ENCODE data around the gene ETNK2. TPM values are rescaled to one million over a fixed set of nuclear protein-coding genes. Genes with fewer than 3 reads are reported as not detected.
"Not testable (repeated sequence)": the region's sequence is repeated elsewhere in the genome, so short reads cannot be mapped to it uniquely, and the experiment has no call there.

ETNK2 gene
- total RNA-seq, 2 donors from 2014 or later, result 16.7 to 24.4 TPM

DNA sequence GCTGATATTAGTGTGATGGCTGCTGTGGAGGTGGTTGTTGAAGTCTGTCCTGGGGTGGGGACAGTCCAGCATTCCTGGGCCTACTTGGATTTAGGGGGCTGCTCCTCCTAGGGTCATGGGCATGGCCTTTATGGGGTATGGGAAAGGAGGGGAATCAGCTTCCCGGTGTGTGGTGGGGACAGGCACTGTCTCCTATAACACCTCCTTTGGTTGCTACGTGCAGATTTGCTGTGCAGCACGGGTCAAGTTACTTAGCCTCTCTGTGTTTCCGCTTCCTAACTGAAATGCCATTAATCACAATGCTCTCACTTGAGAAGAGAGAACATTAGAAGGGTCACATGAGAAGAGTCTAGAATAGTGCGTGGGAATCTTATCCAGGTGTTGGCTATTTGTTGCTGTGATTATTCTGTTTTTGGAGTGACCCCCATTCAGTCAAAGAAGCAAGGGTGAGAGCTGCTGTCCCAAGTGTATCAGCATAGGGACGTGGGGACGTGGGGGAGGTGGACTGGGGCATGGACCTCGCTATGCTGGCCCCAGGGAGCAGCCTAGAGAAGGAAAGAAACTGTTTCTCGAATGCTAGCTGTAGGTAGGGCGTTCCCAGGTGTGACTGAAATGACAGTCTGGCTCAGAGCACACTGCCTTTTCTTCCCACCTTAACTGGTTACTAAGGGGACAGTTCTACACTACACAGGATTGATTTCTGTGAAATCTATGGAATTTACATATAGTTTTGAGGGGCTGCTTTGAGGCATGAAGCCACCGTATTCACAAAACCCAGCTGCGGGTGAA is 59.0 kb downstream of the ETNK2 start:
- no peaks in the 10 kb centered on the region for H3K9me3 Mint-ChIP-seq
- WGBS, 2 experiments (ENCODE audit: insufficient coverage in 1 of 2, insufficient read length in 1 of 2), result 70 to 84% methylated on average over 7 to 12 of the region's 12 CpGs
- peaks cover 1% of the 10 kb centered on the region for H3K36me3 Mint-ChIP-seq (ENCODE audit: low read depth)
- Histone ChIP-seq H3K27me3 (ENCODE audit: control insufficient read depth, insufficient read depth, low read length, poor library complexity, severe bottlenecking) (no peaks in the 10 kb centered on the region), H3K4me3 (ENCODE audit: low read length) (no peak overlapping the region), H3K9me3 (ENCODE audit: control insufficient read depth, low read length) (no peaks in the 10 kb centered on the region), H3K4me1 (ENCODE audit: control insufficient read depth, insufficient read depth, low read length) (peaks cover 7% of the 10 kb centered on the region), H3K36me3 (ENCODE audit: control insufficient read depth, insufficient read depth, low read length) (no peaks in the 10 kb centered on the region), H3K9ac (ENCODE audit: extremely low read depth, low read length, poor library complexity, severe bottlenecking) (no peak overlapping the region), H3K27ac (ENCODE audit: low read depth, low read length) (peak overlapping the region; percentile 91)
- no peak for DNase-seq
- peaks cover 66% of the 10 kb centered on the region for H3K4me1 Mint-ChIP-seq
- H3K27me3 Mint-ChIP-seq (ENCODE audit: insufficient read depth), result no peaks in the 10 kb centered on the region
- TF ChIP-seq, protein P1, sequence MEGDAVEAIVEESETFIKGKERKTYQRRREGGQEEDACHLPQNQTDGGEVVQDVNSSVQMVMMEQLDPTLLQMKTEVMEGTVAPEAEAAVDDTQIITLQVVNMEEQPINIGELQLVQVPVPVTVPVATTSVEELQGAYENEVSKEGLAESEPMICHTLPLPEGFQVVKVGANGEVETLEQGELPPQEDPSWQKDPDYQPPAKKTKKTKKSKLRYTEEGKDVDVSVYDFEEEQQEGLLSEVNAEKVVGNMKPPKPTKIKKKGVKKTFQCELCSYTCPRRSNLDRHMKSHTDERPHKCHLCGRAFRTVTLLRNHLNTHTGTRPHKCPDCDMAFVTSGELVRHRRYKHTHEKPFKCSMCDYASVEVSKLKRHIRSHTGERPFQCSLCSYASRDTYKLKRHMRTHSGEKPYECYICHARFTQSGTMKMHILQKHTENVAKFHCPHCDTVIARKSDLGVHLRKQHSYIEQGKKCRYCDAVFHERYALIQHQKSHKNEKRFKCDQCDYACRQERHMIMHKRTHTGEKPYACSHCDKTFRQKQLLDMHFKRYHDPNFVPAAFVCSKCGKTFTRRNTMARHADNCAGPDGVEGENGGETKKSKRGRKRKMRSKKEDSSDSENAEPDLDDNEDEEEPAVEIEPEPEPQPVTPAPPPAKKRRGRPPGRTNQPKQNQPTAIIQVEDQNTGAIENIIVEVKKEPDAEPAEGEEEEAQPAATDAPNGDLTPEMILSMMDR (conservative IDR thresholded peaks at IDR 0.05), result no peak
- H3K4me3 Mint-ChIP-seq, result no peak overlapping the region
- peak overlapping the region; percentile 67 for H3K27ac Mint-ChIP-seq

DNA sequence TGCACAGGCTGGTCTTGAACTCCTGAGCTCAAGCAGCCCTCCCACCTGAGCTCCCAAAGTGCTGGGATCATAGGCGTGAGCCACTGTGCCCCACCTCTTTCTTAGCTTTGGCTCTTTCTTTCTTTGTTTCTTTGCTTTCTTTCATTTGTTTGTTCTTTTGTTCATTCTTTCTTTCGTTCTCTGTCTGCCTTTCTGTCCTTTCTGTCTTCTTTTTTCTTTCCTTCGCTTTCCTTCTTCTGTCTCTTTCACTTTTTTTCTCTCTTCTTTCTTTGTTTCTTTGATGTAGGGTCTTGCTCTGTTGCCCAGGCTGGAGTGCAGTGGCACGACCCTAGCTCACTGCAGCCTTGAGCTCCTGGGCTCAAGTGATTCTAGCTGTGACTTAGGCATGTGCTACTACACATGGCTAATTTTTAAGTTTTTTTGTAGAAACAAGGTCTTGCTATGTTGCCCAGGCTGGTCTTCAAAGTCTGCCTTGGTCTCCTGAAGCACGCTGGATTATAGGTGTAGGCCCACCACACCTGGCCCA is 60.0 kb downstream of the ETNK2 start:
- 91 to 100% methylated on average over 5 of the region's 5 CpGs for WGBS, 2 experiments (ENCODE audit: insufficient coverage in 1 of 2, insufficient read length in 1 of 2)
- Histone ChIP-seq H3K9ac (ENCODE audit: extremely low read depth, low read length, poor library complexity, severe bottlenecking) (no peak overlapping the region), H3K27me3 (ENCODE audit: control insufficient read depth, insufficient read depth, low read length, poor library complexity, severe bottlenecking) (no peaks in the 10 kb centered on the region), H3K36me3 (ENCODE audit: control insufficient read depth, insufficient read depth, low read length) (no peaks in the 10 kb centered on the region), H3K27ac (ENCODE audit: low read depth, low read length) (no peak overlapping the region), H3K4me1 (ENCODE audit: control insufficient read depth, insufficient read depth, low read length) (peaks cover 7% of the 10 kb centered on the region), H3K4me3 (ENCODE audit: low read length) (no peak overlapping the region), H3K9me3 (ENCODE audit: control insufficient read depth, low read length) (no peaks in the 10 kb centered on the region)
- DNase-seq, result no peak
- Mint-ChIP-seq H3K27ac (peak overlapping the region; percentile 24), H3K9me3 (no peaks in the 10 kb centered on the region), H3K36me3 (ENCODE audit: low read depth) (peaks cover 1% of the 10 kb centered on the region), H3K4me3 (no peak overlapping the region), H3K27me3 (ENCODE audit: insufficient read depth) (no peaks in the 10 kb centered on the region), H3K4me1 (peaks cover 68% of the 10 kb centered on the region)
- TF ChIP-seq, protein P1 (conservative IDR thresholded peaks at IDR 0.05), result no peak

DNA sequence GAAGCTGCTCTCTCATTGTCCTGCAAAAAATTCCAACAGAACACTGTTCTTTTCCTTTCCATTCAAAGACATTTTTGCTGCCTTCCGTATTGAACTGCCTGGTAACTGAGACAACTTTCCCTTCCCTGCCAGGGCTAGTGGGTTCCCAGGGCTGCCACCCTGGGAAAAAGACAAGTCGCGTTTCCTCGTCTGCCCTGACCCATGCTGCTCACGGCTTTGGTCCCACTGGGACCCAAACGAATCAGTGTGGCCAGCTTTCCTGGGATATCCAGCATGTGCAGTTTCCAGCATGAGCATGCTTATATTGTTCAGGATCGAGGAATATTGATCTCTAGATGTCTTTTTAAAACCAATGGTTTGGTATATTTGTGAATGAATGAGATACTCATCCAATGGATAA is 60.8 kb downstream of the ETNK2 start:
- peaks cover 66% of the 10 kb centered on the region for H3K4me1 Mint-ChIP-seq
- WGBS, 2 experiments (ENCODE audit: insufficient coverage in 1 of 2, insufficient read length in 1 of 2), result 80 to 89% methylated on average over 6 to 7 of the region's 7 CpGs
- H3K4me1 ChIP-seq (ENCODE audit: control insufficient read depth, insufficient read depth, low read length), result peaks cover 7% of the 10 kb centered on the region
- H3K9me3 ChIP-seq (ENCODE audit: control insufficient read depth, low read length), result no peaks in the 10 kb centered on the region
- no peaks in the 10 kb centered on the region for H3K27me3 Mint-ChIP-seq (ENCODE audit: insufficient read depth)
- TF ChIP-seq, protein P1 (conservative IDR thresholded peaks at IDR 0.05), result no peak
- H3K27ac Mint-ChIP-seq, result peak overlapping the region; percentile 24
- DNase-seq, result no peak
- no peaks in the 10 kb centered on the region for H3K9me3 Mint-ChIP-seq
- no peaks in the 10 kb centered on the region for H3K27me3 ChIP-seq (ENCODE audit: control insufficient read depth, insufficient read depth, low read length, poor library complexity, severe bottlenecking)
- H3K36me3 Mint-ChIP-seq (ENCODE audit: low read depth), result peaks cover 4% of the 10 kb centered on the region
- no peak overlapping the region for H3K4me3 Mint-ChIP-seq
- no peaks in the 10 kb centered on the region for H3K36me3 ChIP-seq (ENCODE audit: control insufficient read depth, insufficient read depth, low read length)
- no peak overlapping the region for H3K4me3 ChIP-seq (ENCODE audit: low read length)
- H3K27ac ChIP-seq (ENCODE audit: low read depth, low read length), result peak overlapping the region; percentile 76
- no peak overlapping the region for H3K9ac ChIP-seq (ENCODE audit: extremely low read depth, low read length, poor library complexity, severe bottlenecking)

DNA sequence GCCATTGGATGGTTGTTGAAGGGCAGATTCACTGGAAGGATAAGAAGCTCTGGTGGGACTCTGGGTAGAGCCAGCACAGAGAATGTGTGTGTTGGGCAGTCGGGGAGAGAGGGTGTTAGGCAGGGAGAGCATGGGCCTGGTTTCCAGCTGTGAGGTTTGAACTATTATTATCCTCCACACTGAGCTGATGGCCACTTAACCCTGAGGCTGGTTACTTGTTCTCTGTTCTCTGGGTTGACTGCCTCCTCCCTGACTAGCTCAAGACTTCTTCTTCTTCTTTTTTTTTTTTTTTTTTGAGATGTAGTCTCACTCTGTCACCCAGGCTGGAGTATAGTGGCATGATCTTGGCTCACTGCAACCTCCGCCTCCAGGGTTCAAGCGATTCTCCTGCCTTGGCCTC is 61.7 kb downstream of the ETNK2 start:
- H3K36me3 ChIP-seq (ENCODE audit: control insufficient read depth, insufficient read depth, low read length); H3K27ac ChIP-seq (ENCODE audit: low read depth, low read length); H3K4me3 Mint-ChIP-seq; DNase-seq; H3K27me3 Mint-ChIP-seq (ENCODE audit: insufficient read depth); H3K27me3 ChIP-seq (ENCODE audit: control insufficient read depth, insufficient read depth, low read length, poor library complexity, severe bottlenecking); H3K4me3 ChIP-seq (ENCODE audit: low read length); H3K27ac Mint-ChIP-seq; H3K9me3 Mint-ChIP-seq; H3K9me3 ChIP-seq (ENCODE audit: control insufficient read depth, low read length); H3K9ac ChIP-seq (ENCODE audit: extremely low read depth, low read length, poor library complexity, severe bottlenecking); H3K36me3 Mint-ChIP-seq (ENCODE audit: low read depth): not testable (repeated sequence)
- H3K4me1 ChIP-seq (ENCODE audit: control insufficient read depth, insufficient read depth, low read length), result peaks cover 10% of the 10 kb centered on the region
- 95 to 100% methylated on average over 2 to 3 of the region's 3 CpGs for WGBS, 2 experiments (ENCODE audit: insufficient coverage in 1 of 2, insufficient read length in 1 of 2)
- peaks cover 63% of the 10 kb centered on the region for H3K4me1 Mint-ChIP-seq
